ENCODE results near the gene GCN1. TPM values are rescaled to one million over a fixed set of nuclear protein-coding genes. Genes with fewer than 3 reads are reported as not detected.

The GCN1 gene
- total RNA-seq, 2 experiments from 2014 or later, result 217 to 343 TPM

DNA sequence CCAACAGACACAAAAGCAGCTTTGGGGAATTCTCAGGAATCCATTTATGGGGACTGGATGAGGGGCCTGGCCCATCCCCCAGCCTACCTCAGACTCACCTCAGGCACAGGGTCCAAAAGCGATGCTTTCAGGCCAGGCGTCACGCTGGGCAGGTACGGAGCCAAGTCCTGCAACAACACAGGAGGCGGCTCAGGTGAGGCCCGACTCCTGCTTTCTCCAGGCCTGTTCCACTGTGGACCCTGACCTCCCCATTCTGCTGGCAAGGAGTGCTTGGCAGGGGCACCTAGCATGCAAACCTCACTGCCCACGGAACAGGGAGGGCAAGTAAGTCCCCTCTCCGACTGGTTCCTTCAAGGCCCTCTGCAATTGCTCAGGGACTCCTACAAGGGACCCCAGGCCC, 49.4 kb downstream of the GCN1 start:
- no peak overlapping the region for H3K27ac ChIP-seq (ENCODE audit: low read depth, low read length, poor library complexity, severe bottlenecking)
- no peaks in the 10 kb centered on the region for H3K9me3 ChIP-seq (ENCODE audit: low read length)
- DNase-seq (ENCODE audit: low spot score), result no peak
- no peaks in the 10 kb centered on the region for H4K20me1 ChIP-seq (ENCODE audit: insufficient read depth, low read length)
- no peaks in the 10 kb centered on the region for H3K79me2 ChIP-seq (ENCODE audit: insufficient read depth, low read depth, low read length)
- H3K36me3 ChIP-seq (ENCODE audit: insufficient read depth, low read length), result peaks cover 100% of the 10 kb centered on the region
- H3K4me2 ChIP-seq (ENCODE audit: low read length), result no peak overlapping the region
- H3K4me3 ChIP-seq (ENCODE audit: low read depth, low read length, poor library complexity, severe bottlenecking), result no peak overlapping the region
- no peak for TF ChIP-seq EZH2phosphoT487 (IDR thresholded peaks at IDR 0.05; ENCODE audit: borderline replicate concordance, low read depth, low read length)
- TF ChIP-seq, protein P1, sequence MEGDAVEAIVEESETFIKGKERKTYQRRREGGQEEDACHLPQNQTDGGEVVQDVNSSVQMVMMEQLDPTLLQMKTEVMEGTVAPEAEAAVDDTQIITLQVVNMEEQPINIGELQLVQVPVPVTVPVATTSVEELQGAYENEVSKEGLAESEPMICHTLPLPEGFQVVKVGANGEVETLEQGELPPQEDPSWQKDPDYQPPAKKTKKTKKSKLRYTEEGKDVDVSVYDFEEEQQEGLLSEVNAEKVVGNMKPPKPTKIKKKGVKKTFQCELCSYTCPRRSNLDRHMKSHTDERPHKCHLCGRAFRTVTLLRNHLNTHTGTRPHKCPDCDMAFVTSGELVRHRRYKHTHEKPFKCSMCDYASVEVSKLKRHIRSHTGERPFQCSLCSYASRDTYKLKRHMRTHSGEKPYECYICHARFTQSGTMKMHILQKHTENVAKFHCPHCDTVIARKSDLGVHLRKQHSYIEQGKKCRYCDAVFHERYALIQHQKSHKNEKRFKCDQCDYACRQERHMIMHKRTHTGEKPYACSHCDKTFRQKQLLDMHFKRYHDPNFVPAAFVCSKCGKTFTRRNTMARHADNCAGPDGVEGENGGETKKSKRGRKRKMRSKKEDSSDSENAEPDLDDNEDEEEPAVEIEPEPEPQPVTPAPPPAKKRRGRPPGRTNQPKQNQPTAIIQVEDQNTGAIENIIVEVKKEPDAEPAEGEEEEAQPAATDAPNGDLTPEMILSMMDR (conservative IDR thresholded peaks at IDR 0.05; ENCODE audit: low read length), result no peak
- H3K4me1 ChIP-seq (ENCODE audit: insufficient read depth, low read length, poor library complexity, severe bottlenecking), result no peaks in the 10 kb centered on the region
- ChIA-PET POLR2A (no interaction called here), CTCF (ENCODE audit: unreplicated experiment) (no interaction called here)
- intact Hi-C loops (cut with micrococcal nuclease; ENCODE audit: unreplicated experiment), result no loop called here
- H3K9me2 ChIP-seq (ENCODE audit: insufficient read depth, low read length), result no peaks in the 10 kb centered on the region
- H2AFZ ChIP-seq (ENCODE audit: low read length), result no peak overlapping the region
- no TSS peak for BruUV-seq (replicated peaks)

DNA sequence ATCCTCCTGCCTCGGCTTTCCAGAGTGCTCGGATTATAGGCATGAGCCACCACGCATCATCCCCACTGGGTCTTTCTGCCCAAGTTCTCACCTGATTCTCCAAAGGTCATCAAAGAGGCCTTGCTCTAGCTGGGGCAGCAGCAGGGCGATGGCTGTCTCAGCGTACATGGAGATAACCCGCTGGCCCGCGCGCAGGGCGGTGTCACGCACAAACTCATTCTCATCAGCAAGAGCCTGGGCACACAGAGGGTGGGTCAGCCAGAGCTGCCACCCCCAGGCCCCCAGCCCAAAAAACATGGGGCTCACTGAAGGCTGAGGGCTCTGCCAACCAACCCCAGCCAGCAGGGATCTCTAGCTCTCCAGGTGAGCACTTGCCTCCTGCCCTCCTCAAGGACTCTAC, 50.3 kb downstream of the GCN1 start:
- POLR2A ChIA-PET, result no interaction called here
- H3K36me3 ChIP-seq (ENCODE audit: insufficient read depth, low read length), result peaks cover 100% of the 10 kb centered on the region

DNA sequence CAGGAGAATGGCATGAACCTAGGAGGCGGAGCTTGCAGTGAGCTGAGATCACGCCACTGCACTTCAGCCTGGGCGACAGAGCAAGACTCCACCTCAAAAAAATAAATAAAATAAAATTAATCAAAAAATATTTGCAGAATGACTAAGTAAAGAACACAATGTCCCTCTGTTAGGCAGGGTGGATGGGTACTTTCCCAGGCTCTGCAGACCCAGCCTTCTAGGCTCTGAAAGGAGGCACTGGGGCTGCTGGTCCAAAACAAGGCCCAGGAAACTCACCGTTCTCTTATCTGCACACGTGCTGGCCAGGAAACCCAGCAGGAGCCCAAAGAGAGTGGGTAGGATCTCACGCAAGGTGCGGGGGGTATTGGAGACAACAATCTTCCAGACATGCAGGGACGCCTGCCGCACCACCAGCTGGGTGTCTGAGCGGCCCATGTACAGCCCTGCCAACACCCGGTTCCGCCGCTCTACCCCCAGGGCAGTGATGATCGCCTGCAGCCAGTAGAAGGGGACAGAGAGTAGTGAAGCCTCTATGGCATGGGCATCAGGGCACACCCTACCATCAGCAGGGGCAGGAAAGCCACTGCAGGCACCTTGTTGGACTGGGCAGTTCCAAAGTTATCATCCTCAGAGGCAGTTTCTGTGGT, 52.2 kb downstream of the GCN1 start:
- no peak for TF ChIP-seq EZH2phosphoT487 (IDR thresholded peaks at IDR 0.05; ENCODE audit: borderline replicate concordance, low read depth, low read length)
- TF ChIP-seq, protein P1 (conservative IDR thresholded peaks at IDR 0.05; ENCODE audit: low read length), result no peak
- no peak overlapping the region for H2AFZ ChIP-seq (ENCODE audit: low read length)
- no TSS peak for BruUV-seq (replicated peaks)
- no peak overlapping the region for H3K4me2 ChIP-seq (ENCODE audit: low read length)
- no peak overlapping the region for H3K4me3 ChIP-seq (ENCODE audit: low read depth, low read length, poor library complexity, severe bottlenecking)
- H3K9me2 ChIP-seq (ENCODE audit: insufficient read depth, low read length), result no peaks in the 10 kb centered on the region
- no peaks in the 10 kb centered on the region for H3K9me3 ChIP-seq (ENCODE audit: low read length)
- no peaks in the 10 kb centered on the region for H3K4me1 ChIP-seq (ENCODE audit: insufficient read depth, low read length, poor library complexity, severe bottlenecking)
- H3K27ac ChIP-seq (ENCODE audit: low read depth, low read length, poor library complexity, severe bottlenecking), result no peak overlapping the region
- ChIA-PET POLR2A (interaction anchor here (1.1 kb wide), 1 partner anchor 26 kb away, joined by 3 read pairs; no protein-coding TSS in a partner anchor), CTCF (ENCODE audit: unreplicated experiment) (no interaction called here)
- no peak for DNase-seq (ENCODE audit: low spot score)
- intact Hi-C loops (cut with micrococcal nuclease; ENCODE audit: unreplicated experiment), result no loop called here
- H3K36me3 ChIP-seq (ENCODE audit: insufficient read depth, low read length), result peaks cover 100% of the 10 kb centered on the region
- H3K79me2 ChIP-seq (ENCODE audit: insufficient read depth, low read depth, low read length), result no peaks in the 10 kb centered on the region
- no peaks in the 10 kb centered on the region for H4K20me1 ChIP-seq (ENCODE audit: insufficient read depth, low read length)

More for the DNA sequence above, 50.3 kb downstream of the GCN1 start:
- Histone ChIP-seq H3K4me1 (ENCODE audit: insufficient read depth, low read length, poor library complexity, severe bottlenecking) (no peaks in the 10 kb centered on the region), H3K9me3 (ENCODE audit: low read length) (no peaks in the 10 kb centered on the region), H3K4me3 (ENCODE audit: low read depth, low read length, poor library complexity, severe bottlenecking) (no peak overlapping the region), H4K20me1 (ENCODE audit: insufficient read depth, low read length) (no peaks in the 10 kb centered on the region), H3K27ac (ENCODE audit: low read depth, low read length, poor library complexity, severe bottlenecking) (no peak overlapping the region), H3K79me2 (ENCODE audit: insufficient read depth, low read depth, low read length) (no peaks in the 10 kb centered on the region), H2AFZ (ENCODE audit: low read length) (no peak overlapping the region), H3K4me2 (ENCODE audit: low read length) (no peak overlapping the region), H3K9me2 (ENCODE audit: insufficient read depth, low read length) (no peaks in the 10 kb centered on the region)
- no peak for DNase-seq (ENCODE audit: low spot score)
- BruUV-seq (replicated peaks), result no TSS peak
- intact Hi-C loops (cut with micrococcal nuclease; ENCODE audit: unreplicated experiment), result no loop called here
- TF ChIP-seq, protein P1 (conservative IDR thresholded peaks at IDR 0.05; ENCODE audit: low read length), result no peak
- no peak for TF ChIP-seq EZH2phosphoT487 (IDR thresholded peaks at IDR 0.05; ENCODE audit: borderline replicate concordance, low read depth, low read length)
- CTCF ChIA-PET (ENCODE audit: unreplicated experiment), result no interaction called here

Measured in OCI-LY7 (cell line).